Testis (tissue), 2 donors: ENCODE results near the gene TMEM63C.

Source experiments
- CTCF ChIP-seq, 3 experiments: fragments of 450-650 bp in 2 of 3; fragments of 200-600 bp in 1 of 3; sonication (generic) in 1 of 3; IDR thresholded peaks; one replicate each; pipeline ENCODE4 v1.5.1; 2016 to 2019; ENCODE audit warnings: antibody characterized with exemption in 3 of 3, mild to moderate bottlenecking in 2 of 3, moderate library complexity in 1 of 3
- POLR2A ChIP-seq: fragments of 450-650 bp; IDR thresholded peaks from one replicate; pipeline ENCODE4 v1.6.1; 2017; ENCODE audit warnings: antibody characterized with exemption, mild to moderate bottlenecking, moderate library complexity

- TF ChIP-seq CTCF (IDR thresholded peaks at IDR 0.05) (no peak), POLR2A (no peak)
These were observed 18.0 kb downstream of the TMEM63C start for GRCh38 chr14:77199590-77199989.
